Stimulated activated CD8-positive, alpha-beta memory T cell treated with anti-CD3 and anti-CD28 coated beads, Interleukin-12 subunit alpha, Interleukin-12 subunit beta, amount 100 ng/mL, for 4 hours (primary cell): Measurements from ENCODE around the gene KLHDC8B.
"Not testable (repeated sequence)": the region's sequence is repeated elsewhere in the genome, so short reads cannot be mapped to it uniquely, and the experiment has no call there.

ENCODE experiments used
- DNase-seq: peaks from one replicate; pipeline ENCODE4 v3.0.0-alpha.2; 2020; ENCODE audit warnings: low read depth

The KLHDC8B gene

GRCh38 chr3:49183873-49184272, 12.5 kb downstream of the KLHDC8B start:
- DNase-seq: no peak

- DNase-seq: no peak
Observed at GRCh38 chr3:49191741-49192140, 20.3 kb downstream of the KLHDC8B start.

GRCh38 chr3:49198161-49198560, 26.8 kb downstream of the KLHDC8B start:
- no peak for DNase-seq

- DNase-seq: no peak
Observed at GRCh38 chr3:49198611-49199230, 27.3 kb downstream of the KLHDC8B start.

GRCh38 chr3:49199239-49199899, 28.0 kb downstream of the KLHDC8B start:
- DNase-seq: no peak

GRCh38 chr3:49199900-49200281, 28.5 kb downstream of the KLHDC8B start:
- no peak for DNase-seq

- DNase-seq: no peak
Observed at GRCh38 chr3:49213541-49213943, 42.1 kb downstream of the KLHDC8B start.

- no peak for DNase-seq
Observed at GRCh38 chr3:49213998-49214397, 42.6 kb downstream of the KLHDC8B start.

- DNase-seq: not testable (repeated sequence)
Observed at GRCh38 chr3:49216687-49217086, 45.3 kb downstream of the KLHDC8B start.

GRCh38 chr3:49217108-49217507, 45.7 kb downstream of the KLHDC8B start:
- not testable (repeated sequence) for DNase-seq

GRCh38 chr3:49217688-49218470, 46.5 kb downstream of the KLHDC8B start:
- DNase-seq: no peak

- not testable (repeated sequence) for DNase-seq
Observed at GRCh38 chr3:49218471-49218989, 47.1 kb downstream of the KLHDC8B start.

- no peak for DNase-seq
Observed at GRCh38 chr3:49219132-49219531, 47.7 kb downstream of the KLHDC8B start.

GRCh38 chr3:49220985-49221563, 49.7 kb downstream of the KLHDC8B start:
- not testable (repeated sequence) for DNase-seq

GRCh38 chr3:49222002-49222401, 50.6 kb downstream of the KLHDC8B start:
- no peak for DNase-seq
